Measurements from ENCODE around the gene MAG.

- TF ChIP-seq CTCF (IDR thresholded peaks at IDR 0.05) (no peak), POLR2A (IDR thresholded peaks at IDR 0.05) (no peak)
These were observed 10.5 kb downstream of the MAG start for GRCh38 chr19:35302446-35302845.
